CD14-positive monocyte (primary cell): ENCODE data around the gene MARVELD3. TPM values are rescaled to one million over a fixed set of nuclear protein-coding genes. Genes with fewer than 3 reads are reported as not detected.

Experiments
- DNase-seq, 3 donors: peaks; one replicate each; pipeline ENCODE4 v3.0.0-alpha.2; 2011 to 2022
- H2AFZ ChIP-seq: 2 replicates; pipeline ENCODE4 v1.6.0; 2012; ENCODE audit warnings: mild to moderate bottlenecking, low read depth, low read length, inconsistent platforms; ENCODE audit not compliant: insufficient read depth, poor library complexity, severe bottlenecking
- H3K27ac ChIP-seq, 2 donors: 1 replicate in 1 of 2; 2 replicates in 1 of 2; pipeline ENCODE4 v1.5.1; 2012 to 2013; ENCODE audit warnings: low read length in 2 of 2, control low read depth in 1 of 2, inconsistent platforms in 1 of 2, low read depth in 1 of 2, mild to moderate bottlenecking in 1 of 2
- H3K27me3 ChIP-seq, 2 donors: one replicate each; pipeline versions ENCODE4 v1.6.0 to v1.6.1; 2011 to 2013; ENCODE audit warnings: low read length in 2 of 2; ENCODE audit not compliant: control insufficient read depth in 2 of 2, insufficient read depth in 2 of 2
- H3K36me3 ChIP-seq, 2 donors: replicated peaks in 1 of 2; 1 replicate in 1 of 2; 2 replicates in 1 of 2; pipeline versions ENCODE4 v1.5.1 to v1.6.1; 2012 to 2013; ENCODE audit warnings: low read length in 2 of 2, control low read depth in 1 of 2, inconsistent platforms in 1 of 2, mild to moderate bottlenecking in 1 of 2; ENCODE audit not compliant: insufficient read depth in 2 of 2, control insufficient read depth in 1 of 2
- H3K4me1 ChIP-seq, 2 donors: 1 replicate in 1 of 2; 2 replicates in 1 of 2; pipeline versions ENCODE4 v1.5.1 to v1.6.1; 2012 to 2013; ENCODE audit warnings: low read length in 2 of 2, control low read depth in 1 of 2, inconsistent platforms in 1 of 2, mild to moderate bottlenecking in 1 of 2, moderate library complexity in 1 of 2; ENCODE audit not compliant: insufficient read depth in 2 of 2, control insufficient read depth in 1 of 2
- H3K4me2 ChIP-seq: replicated peaks from 2 replicates; pipeline ENCODE3; 2012; ENCODE audit warnings: low read length, moderate library complexity, mild to moderate bottlenecking; ENCODE audit not compliant: poor library complexity, severe bottlenecking; ENCODE audit errors: extremely low read depth
- H3K4me3 ChIP-seq, 3 experiments: fragments of 200-600 bp in 1 of 3; sonication (generic) in 1 of 3; replicated peaks in 1 of 3; 1 replicate in 2 of 3; 2 replicates in 1 of 3; pipeline ENCODE4 v1.5.1; 2011 to 2013; ENCODE audit warnings: low read length in 3 of 3, mild to moderate bottlenecking in 3 of 3, control low read depth in 2 of 3, low read depth in 2 of 3, inconsistent platforms in 1 of 3, moderate library complexity in 1 of 3
- H3K79me2 ChIP-seq: 2 replicates; pipeline ENCODE4 v1.6.0; 2012; ENCODE audit warnings: mild to moderate bottlenecking, control low read depth, inconsistent platforms, low read length, moderate library complexity; ENCODE audit not compliant: insufficient read depth
- H3K9ac ChIP-seq: 2 replicates; pipeline ENCODE4 v1.6.0; 2017; ENCODE audit warnings: low read length, mild to moderate bottlenecking; ENCODE audit not compliant: insufficient read depth, poor library complexity, severe bottlenecking
- H3K9me3 ChIP-seq, 2 donors: replicated peaks in 1 of 2; 1 replicate in 1 of 2; 2 replicates in 1 of 2; pipeline versions ENCODE4 v1.5.1 to v1.6.1; 2012 to 2013; ENCODE audit warnings: low read length in 2 of 2, control low read depth in 1 of 2; ENCODE audit not compliant: control insufficient read depth in 1 of 2, insufficient read depth in 1 of 2
- H4K20me1 ChIP-seq: 2 replicates; pipeline ENCODE4 v1.6.0; 2012; ENCODE audit warnings: mild to moderate bottlenecking, low read length, control low read depth, moderate library complexity; ENCODE audit not compliant: insufficient read depth
- H3K27ac Mint-ChIP-seq, 7 donors: one replicate each; pipeline ENCODE4 v1.8.0; 2020; ENCODE audit warnings: mild to moderate bottlenecking in 7 of 7, mixed read lengths in 7 of 7, moderate library complexity in 6 of 7, inconsistent platforms in 2 of 7
- H3K27me3 Mint-ChIP-seq, 3 donors: one replicate each; pipeline ENCODE4 v1.8.0; 2021 to 2022; ENCODE audit warnings: low read depth in 3 of 3, mild to moderate bottlenecking in 3 of 3, mixed read lengths in 3 of 3, moderate library complexity in 3 of 3, inconsistent platforms in 1 of 3
- H3K36me3 Mint-ChIP-seq, 2 donors: one replicate each; pipeline ENCODE4 v1.8.0; 2020; ENCODE audit warnings: mixed read lengths in 2 of 2, inconsistent platforms in 1 of 2, mild to moderate bottlenecking in 1 of 2
- H3K4me1 Mint-ChIP-seq: one replicate; pipeline ENCODE4 v1.8.0; 2020; ENCODE audit warnings: mild to moderate bottlenecking, mixed read lengths
- H3K4me3 Mint-ChIP-seq, 2 donors: one replicate each; pipeline ENCODE4 v1.8.0; 2020; ENCODE audit warnings: mild to moderate bottlenecking in 2 of 2, mixed read lengths in 2 of 2, moderate library complexity in 1 of 2
- H3K9me3 Mint-ChIP-seq, 7 donors: one replicate each; pipeline ENCODE4 v1.8.0; 2020 to 2022; ENCODE audit warnings: mixed read lengths in 7 of 7, mild to moderate bottlenecking in 6 of 7, moderate library complexity in 6 of 7, inconsistent platforms in 2 of 7
- CTCF ChIP-seq: fragments of 200-600 bp; IDR thresholded peaks from one replicate; pipeline ENCODE4 v1.8.0; 2022; ENCODE audit warnings: antibody characterized with exemption, mild to moderate bottlenecking
- WGBS: methylation state at CpG from one replicate; pipeline ENCODE4 v1.1.5; 2013; ENCODE audit warnings: missing lambda C conversion rate; ENCODE audit not compliant: insufficient coverage; 5-methylcytosine and 5-hydroxymethylcytosine counted together
- intact Hi-C, 2 donors: fragments of 100-400 bp; cut with micrococcal nuclease; formaldehyde crosslinking; loops; one replicate each; pipeline versions ENCODE4 v1.15.0 to v1.15.1; 2023
- polyA plus RNA-seq, 3 donors: library from polyadenylated mRNA; depleted of rRNA in 1 of 3; unstranded in 2 of 3; stranded (reverse) in 1 of 3; fragments of 300-500 nt in 2 of 3; fragments of >200 nt in 1 of 3; fragmentation: Illumina TruSeq in 2 of 3; gene quantifications; 1 replicate in 2 of 3; 2 replicates in 1 of 3; pipeline ENCODE4 v1.2.3, GENCODE V29; 2012 to 2021

The MARVELD3 gene
- polyA plus RNA-seq, 3 donors = 0.12 TPM; not detected in 2

GRCh38 chr16:71630808-71631207 lies 4.8 kb downstream of the MARVELD3 start:
- Histone ChIP-seq H3K9me3 (no peaks in the 10 kb centered on the region), H3K79me2 (no peaks in the 10 kb centered on the region), H3K4me3 (no peak overlapping the region), H3K27me3 (peaks cover 24 to 31% of the 10 kb centered on the region in 2 donors), H3K9ac (no peak overlapping the region), H3K4me1 (peaks cover 0 to 8% of the 10 kb centered on the region in 2 donors), H3K4me2 (no peak overlapping the region), H2AFZ (no peak overlapping the region), H3K36me3 (no peaks in the 10 kb centered on the region), H4K20me1 (no peaks in the 10 kb centered on the region), H3K27ac (no peak overlapping the region)
- no peak for TF ChIP-seq CTCF
- no peaks in the 10 kb centered on the region for H3K4me1 Mint-ChIP-seq
- no peak overlapping the region for H3K4me3 Mint-ChIP-seq
- H3K36me3 Mint-ChIP-seq = no peaks in the 10 kb centered on the region
- no peak for DNase-seq
- peaks cover 34 to 43% (median 37%) of the 10 kb centered on the region in 3 donors for H3K27me3 Mint-ChIP-seq
- 86% methylated on average over 1 of the region's 4 CpGs for WGBS
- intact Hi-C loops = no loop called here
- H3K27ac Mint-ChIP-seq = no peak overlapping the region
- H3K9me3 Mint-ChIP-seq = peaks cover 0 to 4% (median 0%) of the 10 kb centered on the region in 7 donors

GRCh38 chr16:71631776-71632175 lies 5.8 kb downstream of the MARVELD3 start:
- no peaks in the 10 kb centered on the region for H3K36me3 ChIP-seq
- 83% methylated on average over 1 of the region's 4 CpGs for WGBS
- H3K27ac Mint-ChIP-seq = no peak overlapping the region
- H3K9me3 Mint-ChIP-seq = peaks cover 0 to 1% (median 0%) of the 10 kb centered on the region in 7 donors
- H3K27me3 ChIP-seq = peaks cover 17 to 23% of the 10 kb centered on the region in 2 donors
- no peaks in the 10 kb centered on the region for H3K36me3 Mint-ChIP-seq
- no peaks in the 10 kb centered on the region for H3K4me1 Mint-ChIP-seq
- no peak overlapping the region for H3K27ac ChIP-seq
- H3K4me3 Mint-ChIP-seq = no peak overlapping the region
- H3K9ac ChIP-seq = no peak overlapping the region
- H4K20me1 ChIP-seq = no peaks in the 10 kb centered on the region
- H2AFZ ChIP-seq = no peak overlapping the region
- no peak overlapping the region for H3K4me2 ChIP-seq
- intact Hi-C loops = no loop called here
- H3K9me3 ChIP-seq = no peaks in the 10 kb centered on the region
- DNase-seq = no peak
- H3K4me3 ChIP-seq = no peak overlapping the region
- no peaks in the 10 kb centered on the region for H3K4me1 ChIP-seq
- H3K27me3 Mint-ChIP-seq = peaks cover 27 to 33% (median 30%) of the 10 kb centered on the region in 3 donors
- no peak for TF ChIP-seq CTCF
- no peaks in the 10 kb centered on the region for H3K79me2 ChIP-seq
